ENCODE results near the gene KLF5.

- TF ChIP-seq CTCF (IDR thresholded peaks at IDR 0.05; ENCODE audit: low read depth, low read length) (no peak), MAX (IDR thresholded peaks at IDR 0.05; ENCODE audit: low read depth, low read length) (no peak), POLR2A (IDR thresholded peaks at IDR 0.05; ENCODE audit: extremely low read depth, insufficient read length) (no peak), MYC (IDR thresholded peaks at IDR 0.05; ENCODE audit: low read depth, low read length) (no peak)
Observed at GRCh38 chr13:73082895-73083294, 24.1 kb downstream of the KLF5 start.

All from NB4 (cell line).